NCI-H146 treated with DMSO at 0.1 percent for 48 hours (cell line): ENCODE results near the gene RBM19.

ENCODE experiments used
- DNase-seq: peaks from one replicate; lab custom pipeline; 2025; ENCODE audit not compliant: unreplicated experiment; lab: John Stamatoyannopoulos, UW

Gene RBM19

DNA sequence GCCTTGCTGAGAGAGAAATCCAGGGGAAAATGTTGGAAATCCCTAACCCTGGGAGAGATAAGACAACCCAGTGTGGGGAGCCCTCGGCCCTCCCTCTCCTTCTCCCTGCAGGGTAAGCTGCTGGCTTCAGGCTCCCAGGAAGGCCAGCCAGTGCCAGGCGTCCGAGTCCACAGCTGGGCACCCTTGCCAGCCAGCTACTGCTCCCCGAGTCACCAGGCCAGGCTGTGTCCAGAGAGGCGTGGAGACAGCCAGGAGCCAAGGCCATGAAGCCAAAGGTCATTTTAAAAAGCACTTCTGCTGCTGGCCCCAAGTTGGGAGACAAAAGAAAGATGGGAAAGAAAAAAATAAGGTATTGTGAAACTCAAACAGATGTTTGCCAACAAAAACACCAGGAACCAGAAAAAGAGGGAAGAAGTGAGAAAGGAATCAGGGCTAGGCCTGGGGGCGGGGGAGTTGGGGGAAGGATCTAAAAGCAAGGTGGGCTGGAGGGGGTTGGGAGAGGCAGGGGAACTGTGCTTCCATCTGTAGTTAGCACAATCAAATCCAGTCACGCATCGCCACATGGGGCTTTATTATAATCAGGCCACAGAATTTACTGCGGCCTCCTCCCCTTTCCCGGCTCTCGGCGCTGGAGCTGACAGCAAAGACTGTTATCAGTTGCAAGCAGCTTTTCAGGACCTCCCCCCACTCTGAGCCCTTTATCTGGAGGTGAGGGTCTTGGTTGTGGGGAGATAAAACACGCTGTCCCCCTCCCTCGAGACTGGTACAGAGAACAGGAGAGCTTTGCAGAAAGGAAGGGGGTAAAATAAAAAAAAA lies 33.5 kb downstream of the RBM19 start:
- DNase-seq, result no peak

DNA sequence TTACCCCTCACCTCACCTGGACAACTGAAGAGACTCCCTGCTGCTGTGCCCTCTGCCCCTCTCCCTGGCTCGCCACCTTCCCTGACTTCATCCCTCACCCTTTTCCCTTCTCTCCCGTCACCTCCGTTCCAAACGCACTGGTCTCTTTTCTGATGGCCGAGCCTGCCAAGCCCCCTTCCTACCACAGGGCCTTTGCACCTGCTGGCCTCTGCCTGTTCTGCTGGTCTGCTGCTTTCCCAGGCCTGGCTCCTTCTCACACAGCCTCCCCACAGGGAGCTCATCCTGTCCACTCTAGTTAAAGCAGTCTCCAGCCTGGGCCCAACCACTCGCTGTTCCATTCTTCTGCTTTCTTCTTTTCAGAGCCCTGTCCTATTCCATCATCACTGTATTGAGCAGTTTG lies 34.6 kb downstream of the RBM19 start:
- DNase-seq, result no peak

DNA sequence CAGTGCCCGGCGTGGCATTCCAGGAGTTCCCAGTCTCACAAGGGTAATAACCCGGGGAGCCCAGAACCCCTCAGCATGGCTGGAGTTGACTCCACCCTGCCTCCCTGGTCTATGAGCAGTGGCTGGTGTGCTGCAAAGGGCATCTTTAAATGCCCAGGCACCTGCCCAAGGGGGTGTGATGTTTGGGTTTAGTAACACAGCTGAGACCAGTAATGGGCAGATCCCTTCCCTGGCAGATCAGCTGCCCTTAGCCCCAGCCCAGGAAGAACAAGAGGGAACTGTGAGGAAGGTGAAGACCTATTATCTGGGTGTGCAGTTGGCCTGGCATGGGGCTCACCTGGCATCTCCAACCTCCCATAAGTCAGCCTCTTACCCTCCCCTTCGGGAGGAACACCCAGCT lies 35.9 kb downstream of the RBM19 start:
- DNase-seq, result no peak

DNA sequence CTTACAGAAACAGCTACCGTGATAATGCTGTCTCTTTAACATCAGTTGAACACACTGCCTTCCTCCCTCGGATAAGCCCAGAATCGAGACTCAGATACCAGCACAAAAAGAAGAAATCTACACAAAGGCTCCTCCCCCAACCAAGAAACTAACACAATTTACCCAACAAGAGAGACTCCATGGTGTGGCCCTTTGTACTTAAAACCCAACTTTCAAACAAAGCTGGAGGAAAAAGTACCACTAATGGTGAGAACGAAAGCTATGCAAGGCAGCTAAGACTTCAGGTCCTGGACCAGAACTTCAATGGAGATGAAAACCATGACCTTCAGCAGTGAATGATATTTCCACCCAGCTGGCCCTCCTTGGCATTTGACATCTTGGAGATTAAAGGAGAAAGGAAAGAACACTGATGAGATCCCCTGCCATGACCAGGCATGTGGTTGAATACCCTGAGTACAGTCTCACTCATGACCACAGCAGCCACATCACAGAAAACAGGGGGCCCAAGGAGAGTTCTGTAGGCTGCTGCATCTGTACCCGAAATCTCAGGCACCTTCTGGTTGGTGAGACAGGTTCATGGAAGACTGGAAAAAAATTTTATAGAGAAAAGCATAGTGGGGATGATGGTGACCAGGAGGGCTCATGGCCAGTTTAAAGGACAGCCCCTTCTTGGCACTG lies 36.7 kb downstream of the RBM19 start:
- DNase-seq, result no peak

DNA sequence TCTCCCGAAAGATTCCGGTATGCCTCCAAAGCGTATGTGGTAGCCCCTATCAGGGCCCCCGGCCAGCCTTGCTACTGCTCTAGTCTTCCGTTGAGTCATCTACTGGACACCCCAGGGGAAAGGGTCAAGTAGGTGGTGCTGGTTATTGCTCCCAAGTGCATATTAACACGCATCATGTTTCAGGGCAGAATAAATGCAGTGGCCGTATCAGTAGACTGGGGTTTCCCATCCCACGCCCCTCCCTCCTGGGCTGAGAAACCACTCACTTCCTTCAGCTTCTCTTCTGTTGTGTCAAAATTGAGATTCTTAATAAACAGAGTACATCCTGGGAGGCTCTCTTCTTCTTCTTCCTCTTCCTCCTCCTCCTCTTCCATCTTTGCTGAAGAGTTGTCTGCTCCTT lies 39.3 kb downstream of the RBM19 start:
- no peak for DNase-seq

DNA sequence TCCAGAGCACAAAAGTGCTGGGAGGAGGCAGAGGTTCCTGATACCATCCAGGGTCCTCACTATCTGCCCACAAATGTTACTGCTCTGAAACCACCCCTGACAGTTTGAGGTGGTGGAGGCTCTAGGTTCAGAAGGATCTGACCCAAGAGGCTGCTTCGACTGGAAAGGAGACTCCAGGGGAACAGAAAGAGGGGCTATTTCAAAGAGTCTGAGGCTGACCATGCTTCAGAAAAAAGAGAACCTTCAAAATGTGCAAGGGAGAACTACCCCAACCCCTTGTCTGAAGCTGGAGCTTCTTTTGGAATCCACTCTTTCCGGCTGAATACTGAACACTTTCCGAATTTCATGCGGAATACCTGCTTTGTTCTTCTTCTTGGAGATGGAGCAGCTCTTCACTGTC lies 41.8 kb downstream of the RBM19 start:
- no peak for DNase-seq

DNA sequence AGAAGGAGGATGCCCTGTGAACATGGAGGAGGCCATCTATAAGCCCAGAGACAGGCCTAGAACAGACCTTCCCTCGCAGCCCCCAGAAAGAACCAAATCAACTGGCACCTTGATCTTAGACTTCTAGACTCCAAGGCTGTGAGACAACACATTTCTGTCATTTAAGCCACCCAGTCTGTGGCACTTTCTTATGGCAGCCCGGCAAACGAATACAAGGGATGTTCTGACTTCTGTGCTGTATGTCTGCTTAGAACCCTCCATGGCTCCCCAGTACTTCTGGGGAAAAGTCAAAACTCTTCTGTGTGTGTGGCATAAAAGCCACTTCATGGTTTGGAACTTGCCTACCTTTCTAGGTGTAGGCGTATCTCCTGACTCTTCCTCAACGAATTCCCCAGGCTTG lies 42.9 kb downstream of the RBM19 start:
- no peak for DNase-seq

DNA sequence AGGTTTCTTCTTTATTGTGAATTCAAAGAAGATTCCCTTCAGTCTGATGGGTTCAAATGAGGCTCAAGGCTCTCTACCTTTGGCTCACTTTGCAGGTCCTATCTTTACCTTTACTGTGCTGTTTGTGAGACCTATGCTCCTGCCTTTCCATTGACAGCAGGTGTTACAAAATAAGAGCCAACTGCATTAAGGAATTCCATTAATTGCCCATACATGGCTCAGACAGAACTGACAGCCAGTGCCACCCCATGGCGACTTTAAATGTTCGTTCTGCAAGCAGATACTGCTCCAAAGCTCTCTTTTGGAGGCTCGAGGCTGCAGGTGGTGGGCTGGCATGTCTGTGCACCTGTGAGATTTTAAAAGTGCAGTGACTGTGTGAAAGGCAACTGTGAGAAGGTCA lies 44.7 kb downstream of the RBM19 start:
- no peak for DNase-seq

DNA sequence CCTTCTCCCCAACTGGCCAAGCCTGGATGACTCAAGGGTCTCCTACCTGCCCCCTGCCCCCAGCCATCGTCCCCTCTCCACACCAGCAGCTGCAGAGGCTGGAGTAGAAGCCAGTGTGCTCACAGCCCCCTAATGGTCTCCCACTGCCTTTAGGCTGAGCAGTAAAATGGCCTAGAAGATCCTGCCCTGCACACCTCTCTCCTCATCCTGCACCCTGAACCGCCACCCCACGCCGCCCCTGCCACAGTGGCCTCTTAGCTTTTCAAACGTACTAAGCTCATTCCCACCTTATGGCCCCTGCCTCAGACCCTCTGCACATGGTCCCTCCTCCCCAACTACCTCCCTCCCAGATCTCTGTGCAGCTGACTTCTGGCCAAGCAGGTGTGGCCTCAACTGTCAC lies 46.3 kb downstream of the RBM19 start:
- no peak for DNase-seq

DNA sequence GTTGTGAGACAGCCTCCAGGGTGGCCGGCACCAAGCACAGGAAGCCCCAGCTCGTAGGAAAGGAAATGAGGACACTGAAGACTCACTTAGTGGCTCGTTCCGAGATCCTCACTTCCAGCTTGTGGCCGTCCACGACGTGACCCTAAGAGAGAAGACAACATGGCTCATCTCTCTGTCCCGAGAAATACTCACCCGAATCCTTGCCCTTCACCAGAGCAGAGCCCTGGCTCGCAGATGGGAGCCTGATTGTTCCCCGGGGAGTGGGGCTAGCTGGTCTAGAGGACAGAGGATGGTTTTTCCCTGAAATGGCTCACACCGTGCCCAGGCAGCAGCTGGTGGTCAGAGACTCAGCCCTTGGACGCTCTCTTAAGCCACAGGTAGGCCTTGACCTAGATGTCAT lies 47.8 kb downstream of the RBM19 start:
- no peak for DNase-seq

DNA sequence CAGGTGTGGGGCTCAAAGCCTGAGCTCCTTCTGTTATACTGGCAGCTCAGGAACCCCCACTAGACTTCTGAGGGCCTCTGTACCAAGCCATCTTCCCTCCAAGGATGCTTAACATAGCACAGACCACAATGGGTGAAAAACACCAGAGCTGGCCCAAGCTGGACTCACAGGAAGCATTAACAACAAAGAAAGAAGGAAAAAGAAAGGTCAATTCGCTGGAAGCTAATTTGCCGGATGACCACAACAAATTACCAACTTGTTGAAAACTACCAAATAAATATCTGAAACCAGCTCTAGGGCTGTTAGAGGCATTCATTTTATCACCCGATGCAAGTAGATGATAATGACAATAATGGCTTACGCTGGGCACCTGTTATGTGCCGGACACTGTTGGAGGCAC lies 48.7 kb downstream of the RBM19 start:
- no peak for DNase-seq

DNA sequence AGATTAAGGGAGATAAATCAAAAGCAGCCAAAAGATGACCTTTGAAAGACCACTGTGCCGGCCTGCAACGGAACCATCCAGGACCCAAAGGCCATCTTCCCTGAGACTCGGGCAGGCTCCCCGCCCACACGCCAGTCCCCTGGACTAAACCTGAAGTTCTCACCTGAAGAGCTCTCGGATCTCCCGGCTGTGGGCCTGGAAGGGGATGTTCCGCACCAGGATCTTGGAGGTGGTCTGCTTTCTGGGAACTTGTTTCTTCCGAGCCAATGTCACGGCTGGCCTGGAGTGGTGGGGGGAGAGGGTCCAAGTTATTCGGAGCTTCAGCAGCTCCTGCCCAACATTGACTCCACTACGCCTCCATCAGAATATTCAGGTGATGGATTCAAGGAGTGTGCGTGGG lies 51.3 kb downstream of the RBM19 start:
- DNase-seq, result no peak

DNA sequence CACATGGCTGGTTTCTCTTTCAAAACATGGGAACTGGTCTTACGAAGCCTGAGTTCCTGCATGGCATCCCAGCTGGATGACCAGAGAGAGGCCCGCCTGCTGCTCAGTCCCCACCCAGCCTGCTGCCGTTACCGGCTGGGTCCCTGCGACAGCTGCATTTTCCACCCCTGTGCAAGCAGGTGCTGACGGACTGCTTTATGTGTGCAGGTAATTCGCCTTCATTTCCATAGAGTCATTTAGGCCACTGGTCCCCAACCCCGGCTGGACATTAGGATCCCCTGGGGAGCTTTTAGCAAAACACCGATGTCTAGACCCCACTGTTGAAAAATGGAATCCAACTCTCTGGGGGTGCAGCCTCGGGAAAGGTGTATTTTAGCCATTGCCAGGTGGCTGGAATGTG lies 51.9 kb downstream of the RBM19 start:
- peak; percentile 45 for DNase-seq

DNA sequence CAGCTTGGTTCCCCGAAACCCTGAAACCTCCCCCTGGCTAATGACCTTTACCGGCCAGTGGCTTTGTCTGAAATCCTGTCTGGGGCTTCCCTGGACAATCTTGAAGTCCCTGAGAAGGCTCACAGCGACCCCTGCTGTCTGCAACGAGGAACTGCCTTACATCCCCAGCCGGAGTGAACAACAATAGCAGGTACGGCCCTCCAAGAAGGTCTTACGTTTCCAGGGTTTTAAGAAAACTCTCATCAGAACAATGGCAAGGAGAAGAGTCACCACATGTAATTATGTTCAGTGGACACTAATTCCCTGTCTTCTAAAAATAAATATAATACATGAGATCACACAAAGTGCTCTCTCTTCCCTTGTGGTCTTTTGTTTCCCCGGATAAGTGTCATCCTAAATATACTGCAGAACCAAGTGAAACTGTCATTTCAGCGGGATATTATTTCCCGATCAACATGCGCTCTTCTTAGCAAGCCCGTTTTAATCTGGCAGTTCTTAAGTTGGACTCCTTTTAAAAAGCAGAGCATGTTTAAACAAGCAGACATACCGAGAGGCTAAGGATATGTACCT lies 53.3 kb downstream of the RBM19 start:
- DNase-seq, result peak; percentile 58

DNA sequence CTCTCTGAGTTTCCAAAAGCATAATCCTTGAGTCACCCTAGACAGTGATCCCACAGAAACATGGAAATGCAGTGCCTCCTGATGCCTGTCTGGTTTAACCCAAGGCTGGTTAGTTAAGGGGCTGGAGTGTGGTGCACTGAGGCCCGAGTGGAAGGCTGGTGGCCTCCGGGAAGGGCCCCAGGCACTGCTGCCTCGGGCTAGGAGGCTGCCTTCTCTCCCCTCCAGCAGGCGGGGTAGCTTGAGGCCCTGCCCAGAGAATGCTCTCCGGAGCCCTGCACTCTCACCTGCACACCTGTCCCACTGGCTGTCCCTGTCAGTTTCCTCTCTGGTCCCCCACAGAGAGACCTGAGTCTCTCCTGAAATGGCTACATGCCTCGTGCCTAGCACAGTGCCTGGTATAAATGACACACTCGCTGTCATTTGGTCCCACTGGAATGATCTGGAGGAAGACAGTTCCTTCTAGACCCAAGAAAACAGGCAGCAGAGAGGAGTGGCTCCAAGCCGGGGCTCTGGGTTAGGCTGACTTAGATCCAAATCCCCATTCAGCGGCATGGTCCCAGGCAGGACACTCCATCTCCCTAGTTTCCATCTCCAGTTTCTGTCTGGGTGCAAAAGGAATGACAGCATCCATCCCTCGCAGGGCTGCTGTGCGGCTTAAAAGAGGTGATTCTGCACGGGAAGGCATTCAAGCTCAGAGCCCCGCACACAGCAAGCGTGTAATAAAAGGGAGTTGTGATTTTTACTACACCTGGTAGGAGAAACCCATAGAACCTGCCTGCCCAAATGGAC lies 54.0 kb downstream of the RBM19 start:
- no peak for DNase-seq

DNA sequence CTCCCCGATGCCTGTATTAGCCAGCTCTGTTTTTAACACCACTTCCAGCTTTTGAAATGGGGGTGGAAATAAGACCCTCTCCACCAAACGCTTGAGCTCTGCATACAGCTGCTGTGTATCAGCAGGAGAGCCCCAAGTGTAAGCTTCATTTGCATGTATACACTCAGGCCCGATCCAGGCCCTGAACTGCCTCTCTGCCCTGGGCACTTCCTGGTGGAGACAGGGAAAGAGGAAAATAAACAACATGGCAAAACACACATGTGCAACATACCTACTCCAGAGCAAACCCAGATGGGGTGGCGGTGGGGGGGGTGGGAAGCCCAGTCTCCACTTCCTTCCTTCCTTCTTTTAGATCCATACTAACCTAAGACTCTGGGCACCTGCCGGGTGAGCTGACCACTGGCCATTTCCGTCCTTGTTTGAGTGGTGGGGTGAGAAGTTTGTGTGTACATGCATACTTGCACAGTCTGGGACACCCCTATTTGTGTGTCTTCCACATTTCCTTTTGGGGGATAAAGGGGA lies 55.3 kb downstream of the RBM19 start:
- DNase-seq, result no peak

DNA sequence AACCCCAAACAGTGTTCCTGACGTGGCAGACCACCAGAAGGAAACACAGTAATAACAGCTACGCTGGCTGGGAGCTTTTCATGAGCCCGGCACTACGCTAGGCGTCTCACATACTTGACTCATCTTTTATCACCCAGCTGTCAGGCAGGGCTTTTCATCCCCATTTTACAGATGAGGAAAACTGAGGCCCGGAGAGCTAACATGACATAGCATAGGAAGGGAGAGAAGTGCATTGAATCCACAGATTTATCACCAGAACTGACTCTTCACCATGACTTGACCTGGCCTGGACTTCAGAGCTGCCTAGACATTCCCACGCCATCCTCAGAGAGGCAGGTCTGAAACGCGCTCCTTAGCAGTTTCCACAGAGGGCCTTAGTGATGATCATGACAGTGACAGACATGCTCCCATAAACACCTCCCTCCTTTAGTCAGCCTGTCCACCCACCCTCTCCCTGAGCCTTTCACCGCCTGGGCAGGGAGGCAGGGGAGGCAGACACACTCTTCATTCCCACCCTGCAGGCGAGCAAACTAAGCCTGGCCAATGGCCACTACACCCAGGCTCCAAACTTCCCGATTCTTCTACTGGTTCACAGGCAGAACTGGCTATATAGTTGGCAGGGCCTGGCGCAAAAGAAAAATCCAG lies 56.2 kb downstream of the RBM19 start:
- DNase-seq, result no peak

DNA sequence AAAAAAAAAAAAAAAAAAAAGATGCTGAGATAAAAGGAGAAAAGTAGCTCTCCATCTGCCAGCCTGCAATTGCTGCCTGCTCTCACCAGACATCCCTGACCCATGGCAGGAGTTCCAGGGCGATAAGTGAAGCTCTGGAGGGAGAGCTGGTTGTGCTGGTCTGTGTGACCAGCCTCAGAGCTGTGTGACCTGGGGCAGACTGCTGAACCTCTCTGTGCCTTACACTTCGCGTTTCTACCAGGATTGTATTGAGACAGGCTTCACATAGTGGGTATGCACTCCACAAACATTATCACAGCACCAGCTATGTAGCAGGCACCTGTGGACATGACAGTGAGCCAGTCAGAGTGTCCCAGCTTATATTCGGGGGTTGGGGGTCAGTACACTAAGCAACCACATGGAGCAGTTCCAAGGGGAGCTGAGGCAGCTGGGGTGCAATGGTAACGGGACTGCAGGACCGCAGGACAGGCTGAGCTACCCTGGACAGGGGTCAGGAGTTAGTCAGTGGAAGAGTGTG lies 57.5 kb downstream of the RBM19 start:
- DNase-seq, result no peak

DNA sequence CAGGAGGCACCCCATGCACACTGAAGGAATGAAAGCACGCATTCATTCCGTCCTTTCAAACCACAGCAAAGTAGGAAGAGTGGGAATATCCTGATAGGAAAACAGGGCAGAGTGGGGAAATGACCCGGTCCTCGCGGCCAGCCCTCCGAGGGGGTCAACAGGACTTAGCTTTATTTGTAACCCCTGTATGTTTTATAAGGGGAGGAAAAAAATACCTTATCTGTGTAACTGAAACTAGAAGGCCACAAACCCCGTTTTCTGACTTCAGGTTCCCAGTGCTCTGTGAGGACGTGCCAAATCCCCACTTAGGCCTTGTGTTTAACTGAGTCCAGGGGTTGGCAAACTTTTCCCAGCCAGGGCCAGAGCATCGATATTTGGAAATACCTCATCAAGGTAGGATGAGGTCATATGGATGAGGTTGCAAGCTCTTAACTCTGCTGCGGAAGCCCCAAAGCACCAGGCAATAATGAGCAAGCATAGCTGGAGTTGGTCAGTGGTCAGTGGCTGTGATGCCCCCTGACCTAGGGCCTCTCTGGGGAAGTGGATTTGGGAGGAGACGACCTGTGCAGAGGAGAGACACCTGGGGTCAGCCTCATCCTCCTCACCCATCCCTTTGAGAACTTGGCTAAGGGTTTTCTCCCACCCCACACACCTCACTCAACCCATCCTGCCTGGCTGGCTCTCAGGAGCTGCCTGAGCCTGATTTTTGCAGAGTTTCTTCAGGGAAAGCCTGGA lies 58.5 kb downstream of the RBM19 start:
- DNase-seq, result no peak
